HCT116 (cell line): ENCODE data around the gene GALNT15. TPM values are rescaled to one million over a fixed set of nuclear protein-coding genes. Genes with fewer than 3 reads are reported as not detected.

Experiments
- ATAC-seq: fragments of 200-7000 bp; cut with Tn5 transposase; 2 replicates; pipeline ENCODE4 v1.9.1; 2020; ENCODE audit warnings: mild to moderate bottlenecking, moderate library complexity
- BruUV-seq: library from RNA; stranded (reverse); fragments of 400-500 nt; replicated peaks from 2 replicates; lab custom pipeline; 2021; lab: Mats Ljungman, UMichigan
- CTCF ChIA-PET: fragments of 300-600 bp; sonication (Branson Sonifier 250); formaldehyde crosslinking; loops from one replicate; lab custom pipeline; 2021; ENCODE audit warnings: antibody characterized with exemption; lab: Charles Lee
- POLR2A ChIA-PET: fragments of 300-600, 350-600 bp; sonication (Branson Sonifier 250); formaldehyde crosslinking; loops from one replicate; lab custom pipeline; 2021; ENCODE audit warnings: antibody characterized with exemption; lab: Charles Lee
- RAD21 ChIA-PET, 2 experiments: fragments of 300-600 bp; sonication (Branson Sonifier 250); formaldehyde crosslinking; loops; one replicate each; lab custom pipeline; 2023; ENCODE audit warnings: low total read pairs in 2 of 2; ENCODE audit not compliant: uncharacterized antibody in 2 of 2, unreplicated experiment in 2 of 2, low non-redundant PET in 1 of 2; lab: Charles Lee
- DNase-seq: peaks from one replicate; pipeline ENCODE4 v3.0.0-alpha.2; 2010; ENCODE audit warnings: low read depth, low spot score
- H2AFZ ChIP-seq: fragments of 200-600 bp; shearing (Covaris generic), sonication (generic); 2 replicates; pipeline ENCODE4 v1.6.1; 2017; ENCODE audit warnings: low read depth, mixed run types, mixed read lengths, antibody characterized with exemption, low read length; ENCODE audit not compliant: poor library complexity, severe bottlenecking
- H3K27ac ChIP-seq: 2 replicates; pipeline ENCODE4 v1.5.1; 2012; ENCODE audit warnings: low read depth, low read length
- H3K27me3 ChIP-seq: fragments of 200-600 bp; sonication (generic); 2 replicates; pipeline ENCODE4 v1.6.1; 2016; ENCODE audit warnings: mixed run types, low read length, mixed read lengths; ENCODE audit not compliant: insufficient read depth
- H3K36me3 ChIP-seq, 2 experiments: fragments of 200-500 bp in 1 of 2; fragments of 200-600 bp in 1 of 2; sonication (Bioruptor generic) in 1 of 2; sonication (generic) in 1 of 2; 2 replicates each; pipeline versions ENCODE4 v1.5.1 to v1.6.1; 2014 to 2016; ENCODE audit warnings: low read length in 2 of 2, inconsistent platforms in 1 of 2, mixed read lengths in 1 of 2, mixed run types in 1 of 2; ENCODE audit not compliant: insufficient read depth in 2 of 2, control insufficient read depth in 1 of 2
- H3K4me1 ChIP-seq, 2 experiments: fragments of 200-600 bp in 1 of 2; sonication (generic) in 1 of 2; 2 replicates each; pipeline versions ENCODE4 v1.5.1 to v1.6.1; 2012 to 2017; ENCODE audit warnings: low read length in 2 of 2, inconsistent platforms in 1 of 2, mild to moderate bottlenecking in 1 of 2, mixed read lengths in 1 of 2, mixed run types in 1 of 2, moderate library complexity in 1 of 2; ENCODE audit not compliant: insufficient read depth in 2 of 2, control insufficient read depth in 1 of 2
- H3K4me2 ChIP-seq: fragments of 200-600 bp; sonication (generic); 2 replicates; pipeline ENCODE4 v1.6.1; 2017; ENCODE audit warnings: mixed run types, low read length, mixed read lengths
- H3K4me3 ChIP-seq, 2 experiments: fragments of 200-600 bp in 1 of 2; sonication (generic) in 1 of 2; replicated peaks in 1 of 2; 2 replicates each; pipeline ENCODE4 v1.5.1; 2011 to 2016; ENCODE audit warnings: low read length in 2 of 2, control low read depth in 1 of 2, low read depth in 1 of 2, mild to moderate bottlenecking in 1 of 2, mixed read lengths in 1 of 2, mixed run types in 1 of 2
- H3K79me2 ChIP-seq: fragments of 200-600 bp; sonication (generic); 2 replicates; pipeline ENCODE4 v1.6.1; 2017; ENCODE audit warnings: mild to moderate bottlenecking, mixed run types, low read length, moderate library complexity, mixed read lengths; ENCODE audit not compliant: insufficient read depth
- H3K9ac ChIP-seq: fragments of 200-600 bp; sonication (generic); 2 replicates; pipeline ENCODE4 v1.6.1; 2016; ENCODE audit warnings: low read length, mixed read lengths
- H3K9me2 ChIP-seq: fragments of 200-600 bp; sonication (generic), shearing (Covaris generic); 2 replicates; pipeline ENCODE4 v1.6.1; 2017; ENCODE audit warnings: mixed run types, mild to moderate bottlenecking, moderate library complexity; ENCODE audit not compliant: insufficient read depth
- H3K9me3 ChIP-seq, 2 experiments: fragments of 200-500 bp in 1 of 2; fragments of 200-600 bp in 1 of 2; sonication (Bioruptor generic) in 1 of 2; sonication (generic) in 1 of 2; 2 replicates each; pipeline ENCODE4 v1.6.1; 2014 to 2017; ENCODE audit warnings: low read length in 2 of 2, mixed read lengths in 2 of 2, inconsistent platforms in 1 of 2, low read depth in 1 of 2, mild to moderate bottlenecking in 1 of 2, mixed run types in 1 of 2, moderate library complexity in 1 of 2; ENCODE audit not compliant: control insufficient read depth in 1 of 2, insufficient read depth in 1 of 2
- H4K20me1 ChIP-seq: fragments of 200-600 bp; sonication (generic), shearing (Covaris generic); 2 replicates; pipeline ENCODE4 v1.6.1; 2017; ENCODE audit warnings: mixed run types, mild to moderate bottlenecking, moderate library complexity; ENCODE audit not compliant: insufficient read depth
- ATF3 ChIP-seq: IDR thresholded peaks from 2 replicates; pipeline ENCODE4 v1.6.1; 2012
- POLR2AphosphoS5 ChIP-seq: IDR thresholded peaks from 2 replicates; pipeline ENCODE4 v1.6.1; 2011; ENCODE audit warnings: mild to moderate bottlenecking, low read depth, low read length, moderate library complexity
- RAD21 ChIP-seq: IDR thresholded peaks from 2 replicates; pipeline ENCODE4 v1.6.1; 2012; ENCODE audit warnings: low read depth, mild to moderate bottlenecking
- REST ChIP-seq: IDR thresholded peaks from 2 replicates; pipeline ENCODE4 v1.6.1; 2012; ENCODE audit warnings: low read depth
- SRF ChIP-seq: IDR thresholded peaks from 2 replicates; pipeline ENCODE4 v1.6.1; 2012; ENCODE audit warnings: low read depth
- intact Hi-C: fragments of 100-400 bp; cut with micrococcal nuclease; formaldehyde crosslinking; loops from 2 replicates; pipeline ENCODE4 v1.10.0; 2022
- total RNA-seq: library from RNA; stranded (reverse); gene quantifications from one replicate; pipeline ENCODE4 v1.2.1, GENCODE V29; 2021; ENCODE audit not compliant: unreplicated experiment

GALNT15 gene
- total RNA-seq, 1 experiment from 2014 or later: 0.05 TPM

GRCh38 chr3:16187213-16187790 is 12.8 kb downstream of the GALNT15 start:
- no peak for TF ChIP-seq ATF3
- no peak for TF ChIP-seq RAD21
- no peak for TF ChIP-seq SRF
- Histone ChIP-seq H3K9me3 (no peaks in the 10 kb centered on the region), H3K79me2 (no peaks in the 10 kb centered on the region), H3K9ac (no peak overlapping the region), H4K20me1 (no peaks in the 10 kb centered on the region), H3K4me2 (no peak overlapping the region), H3K4me1 (no peaks in the 10 kb centered on the region), H3K9me2 (no peaks in the 10 kb centered on the region), H2AFZ (no peak overlapping the region), H3K4me3 (no peak overlapping the region), H3K27ac (no peak overlapping the region), H3K36me3 (no peaks in the 10 kb centered on the region), H3K27me3 (no peaks in the 10 kb centered on the region)
- ChIA-PET POLR2A (no interaction called here), CTCF (no interaction called here), RAD21 (no interaction called here)
- intact Hi-C loops: loop anchor here (10.0 kb wide), 1 partner anchor 983 kb away; the partner anchor contains the start of gene CAPN7
- no TSS peak for BruUV-seq
- no peak for ATAC-seq
- DNase-seq: no peak

- H3K27ac ChIP-seq: no peak overlapping the region
- no peak for TF ChIP-seq REST
- TF ChIP-seq POLR2AphosphoS5: no peak
- no peaks in the 10 kb centered on the region for H3K27me3 ChIP-seq
- ChIA-PET CTCF (no interaction called here), POLR2A (no interaction called here), RAD21 (no interaction called here)
- no peaks in the 10 kb centered on the region for H4K20me1 ChIP-seq
- H3K36me3 ChIP-seq: no peaks in the 10 kb centered on the region
- no peaks in the 10 kb centered on the region for H3K79me2 ChIP-seq
- BruUV-seq: no TSS peak
- no peaks in the 10 kb centered on the region for H3K4me1 ChIP-seq
- ATAC-seq: no peak
- H3K9me2 ChIP-seq: no peaks in the 10 kb centered on the region
- no peak for DNase-seq
- H3K4me2 ChIP-seq: no peak overlapping the region
- no peak overlapping the region for H3K4me3 ChIP-seq
- H3K9me3 ChIP-seq: no peaks in the 10 kb centered on the region
- H2AFZ ChIP-seq: no peak overlapping the region
- no peak overlapping the region for H3K9ac ChIP-seq
- intact Hi-C loops: loop anchor here (10.0 kb wide), 1 partner anchor 983 kb away; the partner anchor contains the start of gene CAPN7
Measured at GRCh38 chr3:16188071-16188470, 13.6 kb downstream of the GALNT15 start.
